PC-9 (cell line): ENCODE measurements around the gene ZNF19. TPM values are rescaled to one million over a fixed set of nuclear protein-coding genes. Genes with fewer than 3 reads are reported as not detected.

Source experiments
- BruUV-seq: library from RNA; stranded (reverse); fragments of 400-500 nt; replicated peaks from 2 replicates; lab custom pipeline; 2021; lab: Mats Ljungman, UMichigan
- CTCF ChIA-PET: fragments of 300-600 bp; sonication (Branson Sonifier 250); formaldehyde crosslinking; loops from one replicate; lab custom pipeline; 2022; ENCODE audit warnings: antibody characterized with exemption; lab: Charles Lee
- POLR2A ChIA-PET: fragments of 300-600 bp; sonication (Branson Sonifier 250); formaldehyde crosslinking; loops from one replicate; lab custom pipeline; 2022; ENCODE audit warnings: antibody characterized with exemption; ENCODE audit not compliant: unreplicated experiment; lab: Charles Lee
- DNase-seq, 2 experiments: peaks; one replicate each; pipeline versions ENCODE4 v3.0.0 to v3.0.0-alpha.2; 2015 to 2022; ENCODE audit warnings: mixed read lengths in 1 of 2
- H2AFZ ChIP-seq: fragments of 200-600 bp; sonication (generic); 2 replicates; pipeline ENCODE4 v1.8.1; 2017; ENCODE audit warnings: antibody characterized with exemption
- H3F3A ChIP-seq: fragments of 200-600 bp; sonication (generic); 2 replicates; pipeline ENCODE4 v1.8.1; 2017; ENCODE audit warnings: antibody characterized with exemption, mild to moderate bottlenecking, low read depth; ENCODE audit not compliant: insufficient read depth
- H3K27ac ChIP-seq: fragments of 200-600 bp; sonication (generic); 2 replicates; pipeline ENCODE4 v1.6.1; 2016; ENCODE audit warnings: mixed run types
- H3K27me3 ChIP-seq: fragments of 200-600 bp; sonication (generic); 2 replicates; pipeline ENCODE4 v1.6.1; 2016; ENCODE audit warnings: low read depth, mixed run types; ENCODE audit not compliant: insufficient read depth
- H3K36me3 ChIP-seq: fragments of 200-600 bp; sonication (generic); 2 replicates; pipeline ENCODE4 v1.6.1; 2016; ENCODE audit warnings: low read depth, mixed run types
- H3K4me1 ChIP-seq: fragments of 200-600 bp; sonication (generic); replicated peaks from 2 replicates; pipeline ENCODE4 v1.6.1; 2016; ENCODE audit warnings: mixed run types; ENCODE audit not compliant: insufficient read depth
- H3K4me2 ChIP-seq: fragments of 200-600 bp; sonication (generic); 2 replicates; pipeline ENCODE4 v1.6.1; 2017; ENCODE audit warnings: mixed run types
- H3K4me3 ChIP-seq: fragments of 200-600 bp; sonication (generic); 2 replicates; pipeline ENCODE4 v1.6.1; 2016; ENCODE audit warnings: mixed run types
- H3K79me2 ChIP-seq: fragments of 200-600 bp; sonication (generic); 2 replicates; pipeline ENCODE4 v1.6.1; 2017; ENCODE audit warnings: low read depth, mixed run types
- H3K9me2 ChIP-seq: fragments of 200-600 bp; sonication (generic); 2 replicates; pipeline ENCODE4 v1.8.1; 2017; ENCODE audit warnings: mild to moderate bottlenecking; ENCODE audit not compliant: insufficient read depth
- H3K9me3 ChIP-seq: fragments of 200-600 bp; sonication (generic); 2 replicates; pipeline ENCODE4 v1.8.1; 2016; ENCODE audit warnings: low read depth; ENCODE audit not compliant: insufficient read depth
- H4K20me1 ChIP-seq: fragments of 200-600 bp; sonication (generic); 2 replicates; pipeline ENCODE4 v1.8.1; 2017; ENCODE audit not compliant: insufficient read depth
- EZH2 ChIP-seq: fragments of 200-600 bp; sonication (generic); IDR thresholded peaks from 2 replicates; pipeline ENCODE4 v1.8.0; 2017; ENCODE audit warnings: antibody characterized with exemption, low read depth
- intact Hi-C: fragments of 100-400 bp; cut with micrococcal nuclease; formaldehyde crosslinking; loops from one replicate; pipeline ENCODE4 v1.10.0; 2022; ENCODE audit not compliant: unreplicated experiment
- total RNA-seq: library from RNA; stranded (reverse); gene quantifications from 2 replicates; pipeline ENCODE4 v1.2.3, GENCODE V29; 2021
- TF ChIP-seq, protein P1 (sequence below): fragments of 200-600 bp; sonication (generic); conservative IDR thresholded peaks from 2 replicates; pipeline ENCODE4 v1.6.1; 2017; ENCODE audit warnings: mixed run types, antibody characterized with exemption, mild to moderate bottlenecking, moderate library complexity

The ZNF19 gene
- total RNA-seq, 1 experiment from 2014 or later: 6.8 TPM

- DNase-seq: no peak
- BruUV-seq: no TSS peak
- H3K4me3 ChIP-seq: no peak overlapping the region
- ChIA-PET POLR2A (no interaction called here), CTCF (no interaction called here)
- no peaks in the 10 kb centered on the region for H4K20me1 ChIP-seq
- no peaks in the 10 kb centered on the region for H3K9me2 ChIP-seq
- no peaks in the 10 kb centered on the region for H3K4me1 ChIP-seq
- no peaks in the 10 kb centered on the region for H3K36me3 ChIP-seq
- H3K27me3 ChIP-seq: peaks cover 29% of the 10 kb centered on the region
- no peaks in the 10 kb centered on the region for H3K79me2 ChIP-seq
- TF ChIP-seq, protein P1, sequence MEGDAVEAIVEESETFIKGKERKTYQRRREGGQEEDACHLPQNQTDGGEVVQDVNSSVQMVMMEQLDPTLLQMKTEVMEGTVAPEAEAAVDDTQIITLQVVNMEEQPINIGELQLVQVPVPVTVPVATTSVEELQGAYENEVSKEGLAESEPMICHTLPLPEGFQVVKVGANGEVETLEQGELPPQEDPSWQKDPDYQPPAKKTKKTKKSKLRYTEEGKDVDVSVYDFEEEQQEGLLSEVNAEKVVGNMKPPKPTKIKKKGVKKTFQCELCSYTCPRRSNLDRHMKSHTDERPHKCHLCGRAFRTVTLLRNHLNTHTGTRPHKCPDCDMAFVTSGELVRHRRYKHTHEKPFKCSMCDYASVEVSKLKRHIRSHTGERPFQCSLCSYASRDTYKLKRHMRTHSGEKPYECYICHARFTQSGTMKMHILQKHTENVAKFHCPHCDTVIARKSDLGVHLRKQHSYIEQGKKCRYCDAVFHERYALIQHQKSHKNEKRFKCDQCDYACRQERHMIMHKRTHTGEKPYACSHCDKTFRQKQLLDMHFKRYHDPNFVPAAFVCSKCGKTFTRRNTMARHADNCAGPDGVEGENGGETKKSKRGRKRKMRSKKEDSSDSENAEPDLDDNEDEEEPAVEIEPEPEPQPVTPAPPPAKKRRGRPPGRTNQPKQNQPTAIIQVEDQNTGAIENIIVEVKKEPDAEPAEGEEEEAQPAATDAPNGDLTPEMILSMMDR: no peak
- no peak for TF ChIP-seq EZH2
- intact Hi-C loops: no loop called here
- H3K27ac ChIP-seq: no peak overlapping the region
- H3K9me3 ChIP-seq: no peaks in the 10 kb centered on the region
- no peak overlapping the region for H3K4me2 ChIP-seq
- no peak overlapping the region for H2AFZ ChIP-seq
- no peaks in the 10 kb centered on the region for H3F3A ChIP-seq
These were observed 49.6 kb downstream of the ZNF19 start for GRCh38 chr16:71439523-71439922.

DNA sequence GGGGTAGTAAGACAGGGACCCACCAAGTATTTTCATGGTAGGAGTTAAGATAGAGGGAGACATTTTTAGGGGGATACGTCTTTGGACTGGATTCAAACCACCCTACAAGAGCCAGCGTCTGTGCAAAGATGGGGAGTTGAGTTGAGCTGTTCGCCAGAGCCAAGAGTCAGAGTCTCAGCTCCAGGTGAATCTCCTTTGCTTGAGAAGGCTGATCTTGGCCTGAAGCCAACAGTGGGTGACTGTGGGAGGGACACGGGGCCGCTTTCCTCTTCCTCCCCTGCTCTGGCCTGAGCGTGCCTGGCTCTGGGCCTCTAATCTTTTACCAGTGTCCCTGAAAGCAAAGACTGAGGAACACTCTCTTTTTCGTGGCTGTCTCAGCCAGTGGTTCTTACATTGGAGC is 52.7 kb downstream of the ZNF19 start:
- intact Hi-C loops: no loop called here
- BruUV-seq: no TSS peak
- ChIA-PET POLR2A (no interaction called here), CTCF (no interaction called here)
- H3K36me3 ChIP-seq: no peaks in the 10 kb centered on the region
- H4K20me1 ChIP-seq: no peaks in the 10 kb centered on the region
- no peaks in the 10 kb centered on the region for H3K79me2 ChIP-seq
- DNase-seq: no peak
- H3K4me2 ChIP-seq: no peak overlapping the region
- H3K9me2 ChIP-seq: no peaks in the 10 kb centered on the region
- no peak overlapping the region for H2AFZ ChIP-seq
- H3K4me1 ChIP-seq: no peaks in the 10 kb centered on the region
- no peaks in the 10 kb centered on the region for H3F3A ChIP-seq
- no peak overlapping the region for H3K4me3 ChIP-seq
- no peak overlapping the region for H3K27ac ChIP-seq
- no peak for TF ChIP-seq EZH2
- TF ChIP-seq, protein P1: no peak
- H3K9me3 ChIP-seq: no peaks in the 10 kb centered on the region
- H3K27me3 ChIP-seq: peaks cover 42% of the 10 kb centered on the region

DNA sequence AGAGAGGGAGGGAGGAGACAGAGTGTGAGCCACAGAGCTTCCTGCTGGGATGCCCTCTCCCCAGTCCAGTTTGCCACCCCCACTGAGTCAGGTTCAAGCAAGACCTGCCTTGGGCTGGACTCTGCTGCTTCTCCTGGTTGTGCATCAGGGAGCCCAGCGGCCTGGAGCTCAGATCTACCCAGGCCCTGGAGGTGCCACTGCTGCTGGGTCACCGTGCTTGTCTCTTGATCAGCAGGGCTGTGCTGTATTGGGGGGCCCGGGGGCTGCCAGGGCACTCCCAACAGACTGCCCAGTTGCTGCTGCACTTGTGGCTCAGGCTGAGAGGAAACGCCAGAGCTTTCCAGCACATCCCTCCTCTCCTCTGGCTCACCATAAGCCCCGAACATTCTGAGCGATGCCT is 56.2 kb downstream of the ZNF19 start:
- DNase-seq: no peak
- Histone ChIP-seq H3K4me1 (no peaks in the 10 kb centered on the region), H3K27ac (no peak overlapping the region), H3F3A (no peaks in the 10 kb centered on the region; the same call in 1 of the 2 replicates), H3K9me3 (0 out of 2 replicates have a peak, but pooled peaks cover 4% of the 10 kb centered on the region), H3K79me2 (no peaks in the 10 kb centered on the region), H4K20me1 (no peaks in the 10 kb centered on the region), H3K27me3 (peaks cover 28% of the 10 kb centered on the region), H3K4me3 (no peak overlapping the region), H2AFZ (no peak overlapping the region), H3K4me2 (no peak overlapping the region), H3K36me3 (no peaks in the 10 kb centered on the region), H3K9me2 (no peaks in the 10 kb centered on the region)
- BruUV-seq: no TSS peak
- intact Hi-C loops: no loop called here
- CTCF ChIA-PET: no interaction called here
- TF ChIP-seq, protein P1: no peak
- no peak for TF ChIP-seq EZH2
- POLR2A ChIA-PET: interaction anchor here (0.6 kb wide), 1 partner anchor 139 kb away, joined by 3 read pairs; no protein-coding TSS in a partner anchor
